ENCODE data around the gene DUSP11.

DNA sequence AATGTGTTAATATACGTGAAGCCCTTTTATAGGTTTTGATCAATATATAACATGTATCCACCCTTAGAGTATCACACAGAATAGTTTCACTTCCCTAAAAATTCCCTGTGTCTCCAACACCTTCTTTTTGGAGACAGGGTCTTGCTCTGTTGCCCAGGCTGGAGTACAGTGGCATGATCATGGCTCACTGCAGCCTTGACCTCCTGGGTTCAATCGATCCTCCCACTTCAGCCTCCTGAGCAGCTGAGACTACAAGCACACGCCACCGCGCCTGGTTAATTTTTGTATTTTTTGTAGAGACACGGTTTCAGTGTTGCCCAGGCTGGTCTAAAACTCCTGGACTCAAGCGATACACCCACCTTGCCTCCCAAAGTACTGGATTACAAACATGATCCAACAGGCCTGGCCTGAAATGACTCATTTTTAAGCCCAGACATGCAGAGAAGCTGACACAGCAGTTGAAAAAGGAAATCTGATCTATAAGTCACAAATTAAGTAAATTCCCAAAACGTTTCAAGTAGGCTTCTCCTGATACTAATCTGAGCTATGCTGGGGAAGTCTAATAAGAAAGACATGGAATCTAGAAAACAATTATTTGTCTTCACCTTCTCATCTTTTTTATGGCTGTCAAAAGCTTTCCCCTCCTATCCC is 2.9 kb downstream of the DUSP11 start:
- TF ChIP-seq, protein P1, sequence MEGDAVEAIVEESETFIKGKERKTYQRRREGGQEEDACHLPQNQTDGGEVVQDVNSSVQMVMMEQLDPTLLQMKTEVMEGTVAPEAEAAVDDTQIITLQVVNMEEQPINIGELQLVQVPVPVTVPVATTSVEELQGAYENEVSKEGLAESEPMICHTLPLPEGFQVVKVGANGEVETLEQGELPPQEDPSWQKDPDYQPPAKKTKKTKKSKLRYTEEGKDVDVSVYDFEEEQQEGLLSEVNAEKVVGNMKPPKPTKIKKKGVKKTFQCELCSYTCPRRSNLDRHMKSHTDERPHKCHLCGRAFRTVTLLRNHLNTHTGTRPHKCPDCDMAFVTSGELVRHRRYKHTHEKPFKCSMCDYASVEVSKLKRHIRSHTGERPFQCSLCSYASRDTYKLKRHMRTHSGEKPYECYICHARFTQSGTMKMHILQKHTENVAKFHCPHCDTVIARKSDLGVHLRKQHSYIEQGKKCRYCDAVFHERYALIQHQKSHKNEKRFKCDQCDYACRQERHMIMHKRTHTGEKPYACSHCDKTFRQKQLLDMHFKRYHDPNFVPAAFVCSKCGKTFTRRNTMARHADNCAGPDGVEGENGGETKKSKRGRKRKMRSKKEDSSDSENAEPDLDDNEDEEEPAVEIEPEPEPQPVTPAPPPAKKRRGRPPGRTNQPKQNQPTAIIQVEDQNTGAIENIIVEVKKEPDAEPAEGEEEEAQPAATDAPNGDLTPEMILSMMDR (conservative IDR thresholded peaks at IDR 0.05; ENCODE audit: low read length): no peak
- TF ChIP-seq EZH2phosphoT487 (IDR thresholded peaks at IDR 0.05; ENCODE audit: borderline replicate concordance, low read depth, low read length): no peak

Measured in OCI-LY7 (cell line).